Endodermal cell (in vitro differentiated cells): ENCODE data around the gene ARVCF. TPM values are rescaled to one million over a fixed set of nuclear protein-coding genes. Genes with fewer than 3 reads are reported as not detected.

Source experiments
- DNase-seq: peaks from one replicate; pipeline ENCODE4 v3.0.0-alpha.2; 2017
- H3K27ac ChIP-seq: 2 replicates; pipeline ENCODE4 v1.5.1; 2013; ENCODE audit warnings: mild to moderate bottlenecking, low read depth, low read length, moderate library complexity
- H3K27me3 ChIP-seq: 2 replicates; pipeline ENCODE4 v1.6.1; 2013; ENCODE audit warnings: mild to moderate bottlenecking, low read length, moderate library complexity; ENCODE audit not compliant: insufficient read depth, control insufficient read depth, poor library complexity, severe bottlenecking
- H3K36me3 ChIP-seq: 2 replicates; pipeline ENCODE4 v1.7.0; 2013; ENCODE audit warnings: mild to moderate bottlenecking, low read length, moderate library complexity; ENCODE audit not compliant: control insufficient read depth, insufficient read depth
- H3K4me1 ChIP-seq: one replicate; pipeline ENCODE4 v1.7.0; 2013; ENCODE audit warnings: low read length; ENCODE audit not compliant: control insufficient read depth, insufficient read depth
- H3K4me3 ChIP-seq: 2 replicates; pipeline ENCODE4 v1.5.1; 2013; ENCODE audit warnings: mild to moderate bottlenecking, low read length, moderate library complexity
- H3K9ac ChIP-seq: 2 replicates; pipeline ENCODE4 v1.6.1; 2013; ENCODE audit warnings: mild to moderate bottlenecking, low read length, moderate library complexity; ENCODE audit not compliant: poor library complexity, severe bottlenecking; ENCODE audit errors: extremely low read depth
- H3K9me3 ChIP-seq: 2 replicates; pipeline ENCODE4 v1.6.1; 2013; ENCODE audit warnings: mild to moderate bottlenecking, low read length, moderate library complexity; ENCODE audit not compliant: control insufficient read depth
- H3K27ac Mint-ChIP-seq: 2 replicates; pipeline ENCODE4 v1.8.0; 2020; ENCODE audit warnings: mixed read lengths
- H3K27me3 Mint-ChIP-seq: 2 replicates; pipeline ENCODE4 v1.8.0; 2021; ENCODE audit warnings: mild to moderate bottlenecking, mixed read lengths; ENCODE audit not compliant: insufficient read depth
- H3K36me3 Mint-ChIP-seq: 2 replicates; pipeline ENCODE4 v1.8.0; 2020; ENCODE audit warnings: low read depth, mixed read lengths
- H3K4me1 Mint-ChIP-seq: 2 replicates; pipeline ENCODE4 v1.8.0; 2020; ENCODE audit warnings: mixed read lengths
- H3K4me3 Mint-ChIP-seq: 2 replicates; pipeline ENCODE4 v1.8.0; 2020; ENCODE audit warnings: mild to moderate bottlenecking, moderate library complexity, mixed read lengths
- H3K9me3 Mint-ChIP-seq: 2 replicates; pipeline ENCODE4 v1.8.0; 2020; ENCODE audit warnings: mild to moderate bottlenecking, mixed read lengths
- WGBS, 2 experiments: methylation state at CpG; one replicate each; pipeline versions ENCODE4 v1.1.5 to v1.1.7; 2013; ENCODE audit warnings: missing lambda C conversion rate in 2 of 2, mixed read lengths in 1 of 2; ENCODE audit not compliant: insufficient coverage in 1 of 2, insufficient read length in 1 of 2; 5-methylcytosine and 5-hydroxymethylcytosine counted together
- total RNA-seq, 2 donors: library from RNA; stranded (reverse); fragmentation: NEBNext Ultra II Directional in 1 of 2; extraction: Animal tissue kit (Norgen Biotek cat#: 25700) in 1 of 2; gene quantifications; 2 replicates in 1 of 2; 3 replicates in 1 of 2; pipeline ENCODE4 v1.2.1, GENCODE V29; 2021
- TF ChIP-seq, protein P1 (sequence below): fragments of 200-600 bp; sonication (generic); conservative IDR thresholded peaks from 2 replicates; pipeline ENCODE4 v1.5.0; 2021; ENCODE audit warnings: antibody characterized with exemption, mild to moderate bottlenecking

Gene ARVCF
- total RNA-seq, 2 donors from 2014 or later, result 48.3 to 61.3 TPM

DNA sequence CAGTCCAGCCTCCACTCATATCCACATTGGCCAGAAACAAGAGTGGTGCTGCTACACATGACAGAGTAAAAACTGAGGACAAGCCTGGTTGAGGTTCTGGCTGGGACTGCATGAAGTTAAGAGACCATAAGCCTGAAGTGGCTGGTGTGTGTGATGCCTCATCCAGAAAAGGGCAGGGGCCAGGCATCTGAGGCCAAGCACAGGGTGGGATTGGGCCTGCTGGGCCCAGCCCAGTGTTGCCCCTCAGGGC is 25.3 kb downstream of the ARVCF start:
- H3K27ac Mint-ChIP-seq, result no peak overlapping the region
- no peak overlapping the region for H3K4me3 Mint-ChIP-seq
- Histone ChIP-seq H3K4me1 (no peaks in the 10 kb centered on the region), H3K9ac (no peak overlapping the region), H3K27me3 (no peaks in the 10 kb centered on the region), H3K27ac (no peak overlapping the region), H3K9me3 (no peaks in the 10 kb centered on the region), H3K36me3 (no peaks in the 10 kb centered on the region), H3K4me3 (no peak overlapping the region)
- no peaks in the 10 kb centered on the region for H3K36me3 Mint-ChIP-seq
- no peaks in the 10 kb centered on the region for H3K4me1 Mint-ChIP-seq
- H3K9me3 Mint-ChIP-seq, result no peaks in the 10 kb centered on the region
- TF ChIP-seq, protein P1, sequence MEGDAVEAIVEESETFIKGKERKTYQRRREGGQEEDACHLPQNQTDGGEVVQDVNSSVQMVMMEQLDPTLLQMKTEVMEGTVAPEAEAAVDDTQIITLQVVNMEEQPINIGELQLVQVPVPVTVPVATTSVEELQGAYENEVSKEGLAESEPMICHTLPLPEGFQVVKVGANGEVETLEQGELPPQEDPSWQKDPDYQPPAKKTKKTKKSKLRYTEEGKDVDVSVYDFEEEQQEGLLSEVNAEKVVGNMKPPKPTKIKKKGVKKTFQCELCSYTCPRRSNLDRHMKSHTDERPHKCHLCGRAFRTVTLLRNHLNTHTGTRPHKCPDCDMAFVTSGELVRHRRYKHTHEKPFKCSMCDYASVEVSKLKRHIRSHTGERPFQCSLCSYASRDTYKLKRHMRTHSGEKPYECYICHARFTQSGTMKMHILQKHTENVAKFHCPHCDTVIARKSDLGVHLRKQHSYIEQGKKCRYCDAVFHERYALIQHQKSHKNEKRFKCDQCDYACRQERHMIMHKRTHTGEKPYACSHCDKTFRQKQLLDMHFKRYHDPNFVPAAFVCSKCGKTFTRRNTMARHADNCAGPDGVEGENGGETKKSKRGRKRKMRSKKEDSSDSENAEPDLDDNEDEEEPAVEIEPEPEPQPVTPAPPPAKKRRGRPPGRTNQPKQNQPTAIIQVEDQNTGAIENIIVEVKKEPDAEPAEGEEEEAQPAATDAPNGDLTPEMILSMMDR, result no peak
- H3K27me3 Mint-ChIP-seq, result peaks cover 1% of the 10 kb centered on the region
- no peak for DNase-seq

DNA sequence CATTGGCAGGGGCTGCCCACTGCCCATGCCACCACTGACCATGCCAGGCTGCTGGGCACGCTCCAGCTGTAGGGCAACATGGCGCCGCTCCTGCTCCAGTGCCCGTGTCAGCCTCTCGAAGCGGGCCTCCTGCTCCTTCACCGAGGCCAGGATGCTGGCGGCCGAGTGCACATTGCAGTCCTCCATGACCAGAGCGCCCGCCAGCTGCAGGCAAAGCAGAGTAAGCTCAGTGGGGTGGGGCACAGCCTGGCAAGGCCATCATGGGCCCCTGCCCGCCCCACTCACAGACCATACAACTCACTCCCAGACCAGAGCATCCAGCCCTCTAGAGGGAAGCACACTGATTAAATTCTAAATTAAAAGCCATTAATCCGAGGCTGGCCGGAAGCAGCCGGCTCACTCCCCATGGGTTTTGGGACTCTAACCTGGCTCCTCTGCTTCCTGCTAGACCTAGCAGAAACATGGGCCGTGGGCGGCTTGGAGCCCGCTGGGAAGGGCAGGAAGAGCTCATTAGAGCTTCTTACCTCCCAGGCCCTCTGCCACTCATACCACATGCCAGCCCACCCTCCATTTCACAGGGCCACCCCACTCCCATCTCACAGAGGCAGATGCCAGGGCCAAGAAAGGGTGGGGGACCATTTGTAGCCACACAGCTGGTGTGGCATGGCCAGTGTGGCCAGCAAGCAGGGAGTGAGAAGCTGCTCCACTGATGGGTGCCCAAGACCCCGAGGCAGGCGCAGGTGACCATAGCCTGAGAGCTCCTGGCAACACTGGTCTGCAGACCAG is 25.8 kb downstream of the ARVCF start:
- peaks cover 1% of the 10 kb centered on the region for H3K27me3 Mint-ChIP-seq
- H3K4me3 Mint-ChIP-seq, result no peak overlapping the region
- Histone ChIP-seq H3K4me1 (peaks cover 5% of the 10 kb centered on the region), H3K36me3 (no peaks in the 10 kb centered on the region), H3K9ac (no peak overlapping the region), H3K4me3 (no peak overlapping the region), H3K27ac (no peak overlapping the region), H3K9me3 (no peaks in the 10 kb centered on the region), H3K27me3 (no peaks in the 10 kb centered on the region)
- H3K27ac Mint-ChIP-seq, result no peak overlapping the region
- H3K36me3 Mint-ChIP-seq, result no peaks in the 10 kb centered on the region
- TF ChIP-seq, protein P1, result no peak
- H3K4me1 Mint-ChIP-seq, result no peaks in the 10 kb centered on the region
- H3K9me3 Mint-ChIP-seq, result no peaks in the 10 kb centered on the region
- WGBS, 2 experiments, result 90 to 92% methylated on average over 13 to 20 of the region's 20 CpGs
- no peak for DNase-seq

DNA sequence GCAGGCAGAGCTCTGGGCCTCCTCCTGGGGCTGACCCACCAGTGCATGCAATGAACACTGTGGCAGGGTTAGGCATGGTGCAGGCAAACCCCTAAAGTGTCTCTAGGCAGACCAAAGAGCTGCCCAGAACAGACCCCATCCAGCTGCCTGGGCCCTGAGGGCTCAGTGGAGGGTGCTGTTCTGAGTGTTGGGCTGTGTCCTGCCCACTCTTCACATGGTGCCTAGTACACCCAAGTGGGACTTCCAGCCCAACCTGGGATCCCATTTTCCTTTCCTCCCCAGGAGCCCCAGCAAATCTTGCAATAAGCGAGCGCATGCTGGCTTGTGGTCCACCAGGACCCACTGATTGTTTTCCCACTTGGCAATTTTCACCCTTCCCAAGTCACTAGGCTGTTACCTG is 26.4 kb downstream of the ARVCF start:
- H3K36me3 ChIP-seq, result no peaks in the 10 kb centered on the region
- Mint-ChIP-seq H3K4me3 (no peak overlapping the region), H3K27ac (no peak overlapping the region), H3K36me3 (no peaks in the 10 kb centered on the region), H3K9me3 (no peaks in the 10 kb centered on the region), H3K27me3 (peaks cover 1% of the 10 kb centered on the region), H3K4me1 (no peaks in the 10 kb centered on the region)
- no peak overlapping the region for H3K27ac ChIP-seq
- H3K27me3 ChIP-seq, result no peaks in the 10 kb centered on the region
- H3K4me3 ChIP-seq, result no peak overlapping the region
- WGBS, 2 experiments, result 90% methylated on average over 2 of the region's 2 CpGs; no CpG with 5 or more reads in 1 of the 2 experiments
- DNase-seq, result no peak
- no peaks in the 10 kb centered on the region for H3K9me3 ChIP-seq
- H3K9ac ChIP-seq, result no peak overlapping the region
- TF ChIP-seq, protein P1, result no peak
- peaks cover 6% of the 10 kb centered on the region for H3K4me1 ChIP-seq
